GM11168 (cell line): Measurements from ENCODE around the gene GPR55.

ENCODE experiments used
- in situ Hi-C: fragments of 300-500 bp; cut with MboI; formaldehyde crosslinking; loops from one replicate; pipeline ENCODE4 v1.12.0; 2022; ENCODE audit warnings: low sequenced_read_pairs; ENCODE audit not compliant: unreplicated experiment

The GPR55 gene

GRCh38 chr2:230905448-230906421 is 19.3 kb downstream of the GPR55 start:
- in situ Hi-C loops, result no loop called here

GRCh38 chr2:230904856-230905447 is 20.1 kb downstream of the GPR55 start:
- in situ Hi-C loops, result no loop called here

- in situ Hi-C loops, result no loop called here
These were observed 21.6 kb downstream of the GPR55 start for GRCh38 chr2:230903231-230904150.

- in situ Hi-C loops, result no loop called here
These were observed 22.7 kb downstream of the GPR55 start for GRCh38 chr2:230902180-230902899.

GRCh38 chr2:230901006-230901405 is 24.0 kb downstream of the GPR55 start:
- in situ Hi-C loops, result no loop called here

- in situ Hi-C loops, result no loop called here
These were observed 24.6 kb downstream of the GPR55 start for GRCh38 chr2:230900336-230900995.

GRCh38 chr2:230899786-230900185 is 25.3 kb downstream of the GPR55 start:
- in situ Hi-C loops, result no loop called here

GRCh38 chr2:230899287-230899686 is 25.8 kb downstream of the GPR55 start:
- in situ Hi-C loops, result no loop called here

GRCh38 chr2:230898713-230899091 is 26.3 kb downstream of the GPR55 start:
- in situ Hi-C loops, result no loop called here

- in situ Hi-C loops, result no loop called here
These were observed 26.9 kb downstream of the GPR55 start for GRCh38 chr2:230898016-230898712.

- in situ Hi-C loops, result no loop called here
These were observed 28.5 kb downstream of the GPR55 start for GRCh38 chr2:230896346-230897115.

GRCh38 chr2:230895536-230896345 is 29.3 kb downstream of the GPR55 start:
- in situ Hi-C loops, result no loop called here

GRCh38 chr2:230893841-230894781 is 30.9 kb downstream of the GPR55 start:
- in situ Hi-C loops, result no loop called here

GRCh38 chr2:230893338-230893737 is 31.7 kb downstream of the GPR55 start:
- in situ Hi-C loops, result no loop called here

GRCh38 chr2:230891509-230891908 is 33.5 kb downstream of the GPR55 start:
- in situ Hi-C loops, result no loop called here

- in situ Hi-C loops, result no loop called here
These were observed 34.0 kb downstream of the GPR55 start for GRCh38 chr2:230891064-230891463.
